ENCODE measurements around the gene ASXL2.
"Not testable (repeated sequence)": the region's sequence is repeated elsewhere in the genome, so short reads cannot be mapped to it uniquely, and the experiment has no call there.

ASXL2 gene

GRCh38 chr2:25878361-25879132 lies at the start of gene ASXL2:
Gene ASXL2 (minus strand): TSS chr2:25878487. CDS start chr2:25878222, 265 bp downstream.
- in situ Hi-C loops (cut with MboI; ENCODE audit: low sequenced_read_pairs): no loop called here

- in situ Hi-C loops (cut with MboI; ENCODE audit: low sequenced_read_pairs): no loop called here
Observed at GRCh38 chr2:25926984-25927756, 48.9 kb upstream of the ASXL2 start.

GRCh38 chr2:25922501-25922900 lies 44.2 kb upstream of the ASXL2 start:
- in situ Hi-C loops (cut with MboI; ENCODE audit: low sequenced_read_pairs): no loop called here

- in situ Hi-C loops (cut with MboI; ENCODE audit: low sequenced_read_pairs): no loop called here
Observed at GRCh38 chr2:25920786-25921415, 42.6 kb upstream of the ASXL2 start.

GRCh38 chr2:25920336-25920735 lies 42.0 kb upstream of the ASXL2 start:
- in situ Hi-C loops (cut with MboI; ENCODE audit: low sequenced_read_pairs): no loop called here

- in situ Hi-C loops (cut with MboI; ENCODE audit: low sequenced_read_pairs): no loop called here
Observed at GRCh38 chr2:25917832-25918231, 39.5 kb upstream of the ASXL2 start.

GRCh38 chr2:25917411-25917810 lies 39.1 kb upstream of the ASXL2 start:
- in situ Hi-C loops (cut with MboI; ENCODE audit: low sequenced_read_pairs): not testable (repeated sequence)

GRCh38 chr2:25915944-25916772 lies 37.9 kb upstream of the ASXL2 start:
- in situ Hi-C loops (cut with MboI; ENCODE audit: low sequenced_read_pairs): not testable (repeated sequence)

GRCh38 chr2:25915411-25915810 lies 37.1 kb upstream of the ASXL2 start:
- in situ Hi-C loops (cut with MboI; ENCODE audit: low sequenced_read_pairs): not testable (repeated sequence)

- in situ Hi-C loops (cut with MboI; ENCODE audit: low sequenced_read_pairs): not testable (repeated sequence)
Observed at GRCh38 chr2:25913696-25913973, 35.3 kb upstream of the ASXL2 start.

GRCh38 chr2:25912851-25913695 lies 34.8 kb upstream of the ASXL2 start:
- in situ Hi-C loops (cut with MboI; ENCODE audit: low sequenced_read_pairs): no loop called here

GRCh38 chr2:25909574-25909973 lies 31.3 kb upstream of the ASXL2 start:
- in situ Hi-C loops (cut with MboI; ENCODE audit: low sequenced_read_pairs): not testable (repeated sequence)

- in situ Hi-C loops (cut with MboI; ENCODE audit: low sequenced_read_pairs): no loop called here
Observed at GRCh38 chr2:25905126-25905525, 26.8 kb upstream of the ASXL2 start.

- in situ Hi-C loops (cut with MboI; ENCODE audit: low sequenced_read_pairs): no loop called here
Observed at GRCh38 chr2:25903216-25903776, 25.0 kb upstream of the ASXL2 start.

GRCh38 chr2:25899404-25899970 lies 21.2 kb upstream of the ASXL2 start:
- in situ Hi-C loops (cut with MboI; ENCODE audit: low sequenced_read_pairs): no loop called here

GRCh38 chr2:25897506-25897905 lies 19.2 kb upstream of the ASXL2 start:
- in situ Hi-C loops (cut with MboI; ENCODE audit: low sequenced_read_pairs): no loop called here

GRCh38 chr2:25896308-25896707 lies 18.0 kb upstream of the ASXL2 start:
- in situ Hi-C loops (cut with MboI; ENCODE audit: low sequenced_read_pairs): not testable (repeated sequence)

- in situ Hi-C loops (cut with MboI; ENCODE audit: low sequenced_read_pairs): no loop called here
Observed at GRCh38 chr2:25895610-25896009, 17.3 kb upstream of the ASXL2 start.

- in situ Hi-C loops (cut with MboI; ENCODE audit: low sequenced_read_pairs): no loop called here
Observed at GRCh38 chr2:25895018-25895417, 16.7 kb upstream of the ASXL2 start.

All from HL-60/S4 (cell line).